ENCODE data around the gene CCSER1.
"Not testable (repeated sequence)": the region's sequence is repeated elsewhere in the genome, so short reads cannot be mapped to it uniquely, and the experiment has no call there.

Gene CCSER1

DNA sequence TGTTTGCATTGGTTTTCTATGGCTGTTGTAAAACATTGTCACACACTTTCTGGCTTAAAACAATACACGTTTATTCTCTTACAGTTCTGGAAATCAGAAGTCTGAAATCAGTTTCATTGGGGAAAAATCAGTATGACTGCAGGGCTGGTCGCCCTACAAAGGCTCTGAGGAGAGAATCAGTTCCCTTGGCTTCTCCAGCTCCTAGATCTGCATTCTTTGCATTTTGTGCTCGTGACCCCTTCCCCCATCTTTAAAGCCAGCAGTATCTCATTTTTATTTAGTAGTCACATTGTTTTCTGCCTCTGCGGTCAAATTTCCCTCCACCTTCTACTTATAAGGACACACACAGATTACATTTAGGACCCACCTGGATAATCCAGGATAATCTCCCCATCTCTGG is 1326.9 kb downstream of the CCSER1 start:
- H3K27ac ChIP-seq (ENCODE audit: low read depth, low read length): no peak overlapping the region
- H3K36me3 ChIP-seq (ENCODE audit: low read length): no peaks in the 10 kb centered on the region
- H3K9me2 ChIP-seq (replicated peaks; ENCODE audit: insufficient read depth, low read length): no peaks in the 10 kb centered on the region
- H2AFZ ChIP-seq (ENCODE audit: low read depth, low read length, severe bottlenecking): no peak overlapping the region
- no peak overlapping the region for H3K4me3 ChIP-seq (ENCODE audit: insufficient read depth, low read length, poor library complexity, severe bottlenecking)
- no peaks in the 10 kb centered on the region for H3K9me3 ChIP-seq (ENCODE audit: insufficient read depth, low read length)
- H3K79me2 ChIP-seq (ENCODE audit: insufficient read depth, low read length): no peaks in the 10 kb centered on the region
- H3K9ac ChIP-seq (ENCODE audit: low read length): no peak overlapping the region
- H3K27me3 ChIP-seq (ENCODE audit: low read length): no peaks in the 10 kb centered on the region
- no peaks in the 10 kb centered on the region for H4K20me1 ChIP-seq (ENCODE audit: low read depth, low read length)
- TF ChIP-seq EZH2phosphoT487 (conservative IDR thresholded peaks at IDR 0.05; ENCODE audit: low read length): no peak
- TF ChIP-seq, protein P1, sequence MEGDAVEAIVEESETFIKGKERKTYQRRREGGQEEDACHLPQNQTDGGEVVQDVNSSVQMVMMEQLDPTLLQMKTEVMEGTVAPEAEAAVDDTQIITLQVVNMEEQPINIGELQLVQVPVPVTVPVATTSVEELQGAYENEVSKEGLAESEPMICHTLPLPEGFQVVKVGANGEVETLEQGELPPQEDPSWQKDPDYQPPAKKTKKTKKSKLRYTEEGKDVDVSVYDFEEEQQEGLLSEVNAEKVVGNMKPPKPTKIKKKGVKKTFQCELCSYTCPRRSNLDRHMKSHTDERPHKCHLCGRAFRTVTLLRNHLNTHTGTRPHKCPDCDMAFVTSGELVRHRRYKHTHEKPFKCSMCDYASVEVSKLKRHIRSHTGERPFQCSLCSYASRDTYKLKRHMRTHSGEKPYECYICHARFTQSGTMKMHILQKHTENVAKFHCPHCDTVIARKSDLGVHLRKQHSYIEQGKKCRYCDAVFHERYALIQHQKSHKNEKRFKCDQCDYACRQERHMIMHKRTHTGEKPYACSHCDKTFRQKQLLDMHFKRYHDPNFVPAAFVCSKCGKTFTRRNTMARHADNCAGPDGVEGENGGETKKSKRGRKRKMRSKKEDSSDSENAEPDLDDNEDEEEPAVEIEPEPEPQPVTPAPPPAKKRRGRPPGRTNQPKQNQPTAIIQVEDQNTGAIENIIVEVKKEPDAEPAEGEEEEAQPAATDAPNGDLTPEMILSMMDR (IDR thresholded peaks at IDR 0.05; ENCODE audit: insufficient read depth, low read length, poor library complexity, severe bottlenecking): no peak
- no peak overlapping the region for H3K4me2 ChIP-seq (ENCODE audit: low read depth, low read length, poor library complexity, severe bottlenecking)
- H3F3A ChIP-seq (ENCODE audit: insufficient read depth): no peaks in the 10 kb centered on the region

DNA sequence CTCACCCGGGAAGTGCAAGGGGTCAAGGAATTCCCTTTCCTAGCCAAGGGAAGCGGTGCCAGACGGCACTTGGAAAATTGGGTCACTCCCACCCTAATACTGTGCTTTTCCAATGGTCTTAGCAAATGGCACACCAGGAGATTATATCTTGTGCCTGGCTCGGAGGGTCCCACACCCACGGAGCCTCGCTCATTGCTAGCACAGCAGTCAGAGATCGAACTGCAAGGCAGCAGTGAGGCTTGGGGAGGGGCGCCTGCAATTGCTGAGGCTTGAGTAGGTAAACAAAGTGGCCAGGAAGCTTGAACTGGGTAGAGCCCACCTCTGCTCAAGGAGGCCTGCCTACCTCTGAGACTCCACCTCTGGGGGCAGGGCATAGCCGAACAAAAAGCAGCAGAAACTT is 1335.4 kb downstream of the CCSER1 start:
- H4K20me1 ChIP-seq (ENCODE audit: low read depth, low read length); H3K4me2 ChIP-seq (ENCODE audit: low read depth, low read length, poor library complexity, severe bottlenecking); H3K36me3 ChIP-seq (ENCODE audit: low read length); H3K9me2 ChIP-seq (replicated peaks; ENCODE audit: insufficient read depth, low read length); H3K9ac ChIP-seq (ENCODE audit: low read length); H2AFZ ChIP-seq (ENCODE audit: low read depth, low read length, severe bottlenecking); H3K27me3 ChIP-seq (ENCODE audit: low read length); H3K79me2 ChIP-seq (ENCODE audit: insufficient read depth, low read length); H3F3A ChIP-seq (ENCODE audit: insufficient read depth); H3K27ac ChIP-seq (ENCODE audit: low read depth, low read length); H3K9me3 ChIP-seq (ENCODE audit: insufficient read depth, low read length); H3K4me3 ChIP-seq (ENCODE audit: insufficient read depth, low read length, poor library complexity, severe bottlenecking): not testable (repeated sequence)

DNA sequence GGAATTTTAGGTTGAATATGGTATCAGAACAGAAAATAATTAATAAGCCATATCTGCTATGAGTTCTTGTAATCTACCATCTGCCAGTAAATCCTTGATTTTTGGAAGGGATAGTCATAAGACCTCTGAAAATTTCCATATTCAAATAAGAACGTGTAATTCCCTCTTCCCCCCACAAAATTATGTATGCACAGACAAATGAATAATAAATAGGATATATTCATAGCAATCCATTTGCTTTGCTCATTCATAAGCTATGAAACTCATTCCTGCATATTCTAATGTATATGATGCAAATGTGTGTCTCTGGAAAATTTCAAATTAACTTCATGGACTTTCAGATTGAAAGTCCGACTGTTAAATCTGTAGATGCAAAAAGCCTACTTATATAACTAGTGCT is 1343.5 kb downstream of the CCSER1 start:
- H3K9me2 ChIP-seq (replicated peaks; ENCODE audit: insufficient read depth, low read length): no peaks in the 10 kb centered on the region
- H2AFZ ChIP-seq (ENCODE audit: low read depth, low read length, severe bottlenecking): no peak overlapping the region
- H3K27me3 ChIP-seq (ENCODE audit: low read length): no peaks in the 10 kb centered on the region
- H4K20me1 ChIP-seq (ENCODE audit: low read depth, low read length): no peaks in the 10 kb centered on the region
- no peak overlapping the region for H3K9ac ChIP-seq (ENCODE audit: low read length)
- no peaks in the 10 kb centered on the region for H3F3A ChIP-seq (ENCODE audit: insufficient read depth)
- H3K79me2 ChIP-seq (ENCODE audit: insufficient read depth, low read length): no peaks in the 10 kb centered on the region
- H3K36me3 ChIP-seq (ENCODE audit: low read length): no peaks in the 10 kb centered on the region
- no peak for TF ChIP-seq EZH2phosphoT487 (conservative IDR thresholded peaks at IDR 0.05; ENCODE audit: low read length)
- TF ChIP-seq, protein P1 (IDR thresholded peaks at IDR 0.05; ENCODE audit: insufficient read depth, low read length, poor library complexity, severe bottlenecking): no peak
- no peak overlapping the region for H3K27ac ChIP-seq (ENCODE audit: low read depth, low read length)
- no peak overlapping the region for H3K4me3 ChIP-seq (ENCODE audit: insufficient read depth, low read length, poor library complexity, severe bottlenecking)
- no peaks in the 10 kb centered on the region for H3K9me3 ChIP-seq (ENCODE audit: insufficient read depth, low read length)
- no peak overlapping the region for H3K4me2 ChIP-seq (ENCODE audit: low read depth, low read length, poor library complexity, severe bottlenecking)

DNA sequence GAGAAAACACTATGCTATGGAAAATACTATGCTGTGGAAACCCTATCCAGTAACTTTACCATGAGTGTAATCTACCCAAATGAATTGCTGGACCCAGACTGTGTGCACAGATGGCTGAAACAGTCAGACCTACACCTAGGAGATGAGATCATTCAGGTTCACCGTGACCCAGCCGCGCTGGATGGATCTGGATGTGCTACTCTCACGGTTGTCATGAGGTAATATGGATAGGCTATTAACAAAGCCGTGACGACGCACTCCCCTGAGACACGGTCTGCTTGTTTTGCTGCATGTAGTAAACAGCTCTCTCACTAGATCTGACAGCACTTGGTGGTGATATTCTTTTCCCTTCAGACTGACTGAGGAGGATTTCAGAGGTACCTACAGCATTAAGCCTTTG is 1344.1 kb downstream of the CCSER1 start:
- Histone ChIP-seq H4K20me1 (ENCODE audit: low read depth, low read length) (no peaks in the 10 kb centered on the region), H3K27ac (ENCODE audit: low read depth, low read length) (no peak overlapping the region), H3K36me3 (ENCODE audit: low read length) (no peaks in the 10 kb centered on the region), H3K27me3 (ENCODE audit: low read length) (no peaks in the 10 kb centered on the region), H2AFZ (ENCODE audit: low read depth, low read length, severe bottlenecking) (no peak overlapping the region), H3K9me3 (ENCODE audit: insufficient read depth, low read length) (no peaks in the 10 kb centered on the region), H3F3A (ENCODE audit: insufficient read depth) (no peaks in the 10 kb centered on the region), H3K79me2 (ENCODE audit: insufficient read depth, low read length) (no peaks in the 10 kb centered on the region), H3K9me2 (replicated peaks; ENCODE audit: insufficient read depth, low read length) (no peaks in the 10 kb centered on the region), H3K9ac (ENCODE audit: low read length) (no peak overlapping the region), H3K4me2 (ENCODE audit: low read depth, low read length, poor library complexity, severe bottlenecking) (no peak overlapping the region), H3K4me3 (ENCODE audit: insufficient read depth, low read length, poor library complexity, severe bottlenecking) (no peak overlapping the region)
- TF ChIP-seq EZH2phosphoT487 (conservative IDR thresholded peaks at IDR 0.05; ENCODE audit: low read length): no peak
- TF ChIP-seq, protein P1 (IDR thresholded peaks at IDR 0.05; ENCODE audit: insufficient read depth, low read length, poor library complexity, severe bottlenecking): no peak

Data from SU-DHL-6 (cell line).